ENCODE data around the gene DCANP1.

Gene DCANP1

GRCh38 chr5:135440916-135441315, 6.2 kb downstream of the DCANP1 start:
- ATAC-seq (no peak), DNase-seq (no peak)

- ATAC-seq: no peak
These were observed 7.6 kb downstream of the DCANP1 start for GRCh38 chr5:135439231-135440205.

DNA sequence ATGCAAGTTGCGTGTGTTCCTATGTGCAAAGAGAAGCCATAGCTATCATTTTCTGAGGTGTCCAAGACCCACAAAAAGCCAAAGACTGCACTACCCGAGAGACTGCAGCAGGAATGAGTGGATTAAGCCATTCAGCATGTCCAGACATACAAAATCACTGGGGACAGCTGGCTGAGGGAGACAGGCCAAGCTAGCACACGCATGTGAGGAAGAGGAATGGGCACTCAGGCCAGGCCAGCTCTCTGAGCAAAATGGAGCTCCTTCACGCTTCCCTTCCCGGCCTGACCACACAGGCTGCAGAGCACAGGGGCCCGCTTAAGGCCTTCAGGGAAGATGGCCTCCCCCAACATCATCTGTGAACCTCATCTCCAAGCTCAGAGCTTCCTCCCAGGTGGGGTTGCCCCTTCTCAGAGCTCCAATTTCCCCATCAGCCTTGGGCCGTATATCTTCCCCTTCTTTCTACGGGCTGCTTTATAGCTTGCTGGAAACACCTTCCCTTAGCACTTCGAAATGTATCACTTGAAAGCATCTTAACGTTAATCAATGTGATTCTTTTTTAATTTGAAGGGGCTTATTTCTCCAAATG, 8.4 kb downstream of the DCANP1 start:
- ATAC-seq (no peak), DNase-seq (no peak)

More at GRCh38 chr5:135439231-135440205, 7.6 kb downstream of the DCANP1 start:
- no peak for DNase-seq

DNA sequence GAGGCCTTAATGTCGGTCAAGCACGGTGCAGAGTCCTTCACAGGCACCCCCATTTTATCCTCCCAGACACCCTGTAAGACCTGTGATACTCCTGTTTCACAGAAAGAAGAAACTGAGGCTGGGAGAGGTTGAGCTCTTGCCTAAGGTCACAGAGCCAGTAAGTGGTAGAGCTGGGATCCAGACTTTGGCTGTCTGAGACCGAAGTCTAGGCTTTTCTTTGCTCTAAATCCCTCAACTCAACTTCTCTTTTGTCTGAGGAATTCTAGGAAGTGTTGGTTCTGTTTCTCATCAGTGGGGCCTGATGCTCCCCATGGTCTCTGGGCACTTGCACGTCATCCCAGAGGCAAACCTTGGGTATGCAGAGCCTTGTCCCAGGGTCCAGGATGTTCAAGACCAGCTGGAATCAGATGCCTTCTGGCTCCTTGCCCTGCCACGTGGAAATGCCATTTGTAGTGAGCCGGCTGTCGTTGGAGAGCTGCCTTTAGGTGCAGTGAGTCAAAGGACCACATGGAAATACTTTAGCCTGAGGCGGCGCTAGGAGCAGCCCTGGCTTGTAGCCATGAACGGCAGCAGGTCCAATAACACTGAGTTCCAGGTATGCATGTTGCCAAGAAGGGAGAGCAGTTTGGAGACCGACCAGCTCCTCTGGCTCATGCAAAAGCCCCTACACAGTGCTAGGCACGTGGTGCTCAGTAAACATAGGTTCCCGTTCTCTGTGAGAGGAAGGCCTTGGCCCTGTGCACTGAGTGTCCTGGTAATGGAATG, 9.2 kb downstream of the DCANP1 start:
- ATAC-seq: no peak
- DNase-seq: no peak

- ATAC-seq: no peak
- DNase-seq: no peak
These were observed 9.7 kb downstream of the DCANP1 start for GRCh38 chr5:135437422-135437795.

- DNase-seq (no peak), ATAC-seq (no peak)
These were observed 10.2 kb downstream of the DCANP1 start for GRCh38 chr5:135436951-135437418.

DNA sequence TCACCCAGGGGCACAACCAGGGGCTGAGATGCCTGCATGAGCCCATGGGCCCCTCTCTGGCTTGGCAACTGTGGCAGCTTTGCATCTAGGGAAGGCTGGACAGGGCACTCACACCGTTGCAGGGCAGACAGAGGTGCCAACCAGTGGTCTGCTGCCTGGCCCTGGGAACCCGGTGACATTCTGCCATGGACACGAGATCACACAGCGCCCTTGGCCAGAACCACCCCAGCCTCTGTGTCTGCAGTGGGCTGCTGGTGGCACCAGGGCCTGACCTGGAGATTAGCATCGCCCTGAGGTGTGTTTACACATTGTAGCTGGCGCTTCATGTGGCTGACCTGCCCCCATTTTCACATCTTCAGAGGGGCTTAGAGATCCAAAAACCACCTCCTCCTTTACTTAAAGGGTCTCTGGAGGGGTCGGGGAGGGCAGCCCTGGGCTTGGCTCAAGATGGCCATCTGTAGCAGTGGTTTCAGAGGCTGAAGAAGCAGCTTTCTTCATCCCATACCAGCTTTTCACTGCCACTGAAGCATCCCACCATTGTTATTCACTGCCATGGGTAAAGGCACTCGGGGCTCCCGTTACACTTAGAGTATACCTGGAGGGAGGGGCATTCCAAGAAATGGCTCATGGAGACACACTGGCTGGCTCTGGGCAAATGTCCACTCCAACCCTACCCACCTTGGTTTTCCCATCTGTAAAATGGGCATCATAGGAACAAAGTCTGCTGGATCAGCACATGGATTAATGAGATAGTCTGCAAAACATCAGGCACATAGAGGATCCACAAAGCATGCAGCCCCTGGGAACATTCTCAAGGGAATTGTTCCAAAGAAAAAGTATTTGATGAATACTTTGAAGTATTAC, 11.4 kb downstream of the DCANP1 start:
- ATAC-seq (no peak), DNase-seq (no peak)

DNA sequence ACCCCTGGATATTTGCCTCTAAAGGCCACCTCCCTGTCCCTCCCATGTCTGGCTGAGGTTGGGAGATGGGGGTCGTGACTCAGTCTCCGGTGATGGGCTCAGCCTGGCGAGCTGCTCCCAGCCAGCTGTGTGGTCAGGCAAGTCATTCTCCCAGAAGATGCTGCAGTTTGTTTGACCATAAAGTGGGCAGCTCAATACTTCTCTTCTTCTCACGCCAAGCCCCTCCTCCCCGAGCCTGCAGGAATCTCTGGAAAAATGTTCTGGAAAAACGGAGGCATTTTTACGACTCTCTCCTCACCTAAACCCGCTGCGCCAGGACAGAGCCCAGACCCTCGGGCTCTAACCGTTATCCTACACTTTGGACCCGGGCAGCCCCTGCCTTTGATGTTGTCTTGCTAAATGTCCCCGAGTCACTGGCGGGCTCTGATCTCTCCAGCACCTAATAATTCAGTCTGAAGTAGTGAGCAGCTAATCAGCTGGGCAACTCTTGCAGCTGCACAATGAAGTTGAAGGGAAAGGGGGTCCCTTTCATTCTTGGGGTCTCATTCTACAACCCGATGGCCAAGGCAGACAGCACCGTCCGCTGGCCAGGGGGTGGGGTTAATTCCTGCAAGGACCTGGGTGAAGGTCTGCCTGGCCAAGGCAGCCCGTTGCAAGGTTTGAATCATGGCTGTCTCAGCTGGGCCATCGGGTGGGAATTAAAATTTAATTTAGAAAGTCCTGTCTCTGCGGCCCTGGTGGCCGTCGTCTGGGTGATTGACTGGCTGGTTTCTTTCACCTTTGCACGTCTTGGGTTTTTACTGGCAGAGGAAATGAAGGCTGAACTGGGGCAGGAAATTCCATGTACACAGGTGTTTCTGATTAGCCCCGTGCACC, 12.3 kb downstream of the DCANP1 start:
- no peak for DNase-seq

GRCh38 chr5:135433681-135434426, 13.3 kb downstream of the DCANP1 start:
- ATAC-seq (no peak), DNase-seq (no peak)

More for the DNA sequence above, 12.3 kb downstream of the DCANP1 start:
- ATAC-seq: no peak

DNA sequence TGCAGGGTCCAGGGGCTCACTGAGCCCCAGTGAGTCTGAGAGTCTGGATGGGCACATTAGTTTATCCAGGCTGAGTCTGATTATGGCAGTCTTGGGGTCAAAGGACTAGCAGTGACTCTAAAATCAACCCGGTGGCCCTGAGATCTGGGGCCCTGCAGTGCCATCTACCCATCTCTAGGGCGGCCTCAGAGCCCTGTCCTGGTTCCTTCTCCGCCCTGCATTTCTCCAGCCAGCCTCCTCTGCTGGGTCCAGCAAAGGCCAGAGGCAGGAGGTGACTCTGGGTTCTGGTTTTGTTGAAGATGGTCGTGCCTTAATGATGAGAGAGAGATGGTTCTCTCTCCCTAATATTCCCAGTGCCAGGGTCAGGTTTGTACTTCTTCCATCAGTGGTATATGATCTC, 15.0 kb downstream of the DCANP1 start:
- DNase-seq (no peak), ATAC-seq (no peak)

DNA sequence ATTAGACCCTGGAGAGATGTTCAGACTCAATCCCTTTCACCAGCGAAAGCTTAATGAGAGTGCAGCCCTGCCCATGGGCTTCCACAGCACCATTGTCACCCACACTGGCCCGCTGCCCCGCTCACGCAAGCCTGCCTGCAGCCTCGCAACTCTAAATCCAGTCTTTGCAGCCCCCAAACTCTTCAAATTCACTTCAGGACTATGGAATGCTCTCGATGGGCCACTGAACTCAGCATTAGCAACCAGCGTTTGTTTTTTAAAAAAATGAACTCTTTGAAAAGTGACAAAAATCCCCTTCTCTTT, 17.1 kb downstream of the DCANP1 start:
- no peak for ATAC-seq
- DNase-seq: no peak

DNA sequence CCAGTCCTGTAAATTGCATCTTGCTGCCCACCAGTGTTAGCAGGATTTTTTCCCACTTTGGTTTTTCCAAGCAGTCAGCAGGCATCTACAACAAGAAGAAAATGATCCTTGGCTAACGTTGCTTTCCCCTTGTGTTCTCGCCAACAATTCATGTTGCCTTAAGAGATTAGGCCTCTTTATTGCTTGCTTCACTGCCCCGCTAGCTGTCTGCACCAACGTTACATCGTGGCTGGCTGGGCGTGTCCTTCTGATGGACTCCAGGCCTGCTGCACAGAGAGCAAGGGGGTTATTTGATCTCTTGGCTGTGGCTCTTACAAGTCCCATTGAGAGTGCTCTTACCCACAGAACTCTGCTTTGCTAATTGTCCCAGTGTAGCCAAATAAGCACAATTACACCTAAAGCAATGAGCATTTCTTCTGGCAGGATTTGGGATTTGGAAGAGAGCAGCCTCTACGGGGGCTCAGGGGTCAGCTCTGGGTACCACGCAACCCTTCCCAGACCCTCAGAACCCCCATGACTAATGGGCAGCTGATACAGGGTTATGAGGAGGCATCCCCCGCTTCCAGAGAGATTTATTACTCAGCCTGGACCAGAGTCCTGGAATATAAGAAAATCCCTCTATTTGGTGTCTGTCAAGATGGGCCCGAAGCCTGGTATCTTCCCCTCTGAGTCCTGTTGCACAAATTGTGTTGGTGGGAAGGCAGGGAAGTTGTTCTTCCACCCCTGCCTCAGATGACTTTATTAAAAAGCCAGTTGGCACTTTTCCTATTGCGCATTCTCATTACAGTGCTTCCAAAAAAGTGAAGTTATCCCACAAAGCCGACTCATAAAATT, 17.6 kb downstream of the DCANP1 start:
- DNase-seq (no peak), ATAC-seq (no peak)

GRCh38 chr5:135428586-135428985, 18.6 kb downstream of the DCANP1 start:
- DNase-seq: no peak
- ATAC-seq: no peak

GRCh38 chr5:135426102-135427082, 20.8 kb downstream of the DCANP1 start:
- peak; percentile 88 for ATAC-seq
- DNase-seq: peak; percentile 21

DNA sequence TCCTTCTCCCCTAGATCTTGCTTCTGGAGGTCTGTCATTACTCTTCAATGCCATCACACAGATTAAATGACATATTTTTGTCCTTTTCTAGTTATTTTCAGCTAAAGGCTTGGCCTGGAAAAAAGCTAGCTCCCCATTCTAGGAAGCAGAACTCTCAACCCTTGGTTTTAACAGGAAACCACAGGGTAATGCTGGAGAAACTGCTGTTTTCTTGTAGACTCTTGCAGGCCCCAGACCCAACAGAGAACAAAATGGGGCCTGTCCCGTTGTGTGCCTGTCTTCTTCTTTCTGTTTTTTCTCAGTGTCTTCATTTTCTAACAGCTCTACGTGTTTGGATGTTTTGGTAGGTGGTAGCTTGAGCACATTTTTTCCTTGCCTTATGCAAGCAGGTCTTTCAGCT, 21.5 kb downstream of the DCANP1 start:
- DNase-seq (no peak), ATAC-seq (no peak)

DNA sequence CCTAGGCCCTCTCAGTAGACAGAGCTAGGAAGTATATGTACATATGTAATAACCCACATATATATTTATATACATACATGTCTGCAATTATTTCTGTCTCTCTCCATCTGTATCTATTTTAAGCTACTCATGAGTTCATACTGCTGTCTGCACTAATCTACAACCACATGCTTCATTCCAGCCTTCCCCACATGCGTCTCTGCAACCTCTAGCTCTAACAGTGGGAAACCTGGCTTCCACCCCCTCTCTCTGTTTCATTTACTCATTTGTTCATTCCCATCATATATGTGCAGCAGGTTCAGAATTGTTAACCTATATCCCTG, 23.3 kb downstream of the DCANP1 start:
- no peak for DNase-seq
- ATAC-seq: no peak

GRCh38 chr5:135423146-135423845, 23.9 kb downstream of the DCANP1 start:
- ATAC-seq (no peak), DNase-seq (no peak)

DNA sequence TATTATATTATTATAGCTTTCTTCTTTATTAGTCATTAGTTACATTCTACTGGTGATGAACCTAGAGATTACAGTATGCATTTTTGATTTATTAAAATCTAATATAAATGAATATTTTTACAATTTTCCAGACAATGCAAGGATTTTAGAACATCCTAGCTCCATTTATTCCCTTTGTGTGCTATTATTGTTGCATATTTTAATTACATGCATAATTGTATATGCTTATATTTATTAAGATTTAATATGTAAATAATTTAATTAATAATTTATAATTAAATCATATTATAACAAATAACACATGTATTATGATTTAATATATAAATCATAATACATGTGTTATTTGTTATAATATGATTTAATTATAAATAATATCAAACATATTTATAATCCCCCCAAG, 24.7 kb downstream of the DCANP1 start:
- ATAC-seq (no peak), DNase-seq (no peak)
